ENCODE data around the gene KRTAP4-11.
"Not testable (repeated sequence)": the region's sequence is repeated elsewhere in the genome, so short reads cannot be mapped to it uniquely, and the experiment has no call there.

The KRTAP4-11 gene

GRCh38 chr17:41117846-41118386 is at the start of gene KRTAP4-11:
TSS of gene KRTAP4-11 (minus strand) at chr17:41118373. CDS start at chr17:41118315, 58 bp downstream.
- not testable (repeated sequence) for DNase-seq

GRCh38 chr17:41167561-41167960 is 49.4 kb upstream of the KRTAP4-11 start:
- no peak for DNase-seq

GRCh38 chr17:41163828-41164227 is 45.7 kb upstream of the KRTAP4-11 start:
- DNase-seq: no peak

- DNase-seq: no peak
Observed at GRCh38 chr17:41160648-41161047, 42.5 kb upstream of the KRTAP4-11 start, which contains the start of gene KRTAP4-4. TSS of gene KRTAP4-4 (minus strand) at chr17:41160748. CDS start at chr17:41160691, 57 bp downstream.

- not testable (repeated sequence) for DNase-seq
Observed at GRCh38 chr17:41160190-41160589, 42.0 kb upstream of the KRTAP4-11 start.

- DNase-seq: no peak
Observed at GRCh38 chr17:41153856-41154255, 35.7 kb upstream of the KRTAP4-11 start.

GRCh38 chr17:41151525-41151924 is 33.4 kb upstream of the KRTAP4-11 start:
- DNase-seq: no peak

GRCh38 chr17:41150026-41150425 is 31.9 kb upstream of the KRTAP4-11 start:
- DNase-seq: no peak

- no peak for DNase-seq
Observed at GRCh38 chr17:41149652-41149985, 31.4 kb upstream of the KRTAP4-11 start, which contains the start of gene KRTAP4-5. TSS of gene KRTAP4-5 (minus strand) at chr17:41149825. CDS start at chr17:41149767, 58 bp downstream.

GRCh38 chr17:41148971-41149651 is 30.9 kb upstream of the KRTAP4-11 start:
- not testable (repeated sequence) for DNase-seq

GRCh38 chr17:41147531-41148204 is 29.5 kb upstream of the KRTAP4-11 start:
- DNase-seq: no peak

- no peak for DNase-seq
Observed at GRCh38 chr17:41145261-41145660, 27.1 kb upstream of the KRTAP4-11 start.

GRCh38 chr17:41144846-41145245 is 26.7 kb upstream of the KRTAP4-11 start:
- no peak for DNase-seq

- DNase-seq: no peak
Observed at GRCh38 chr17:41141361-41141760, 23.2 kb upstream of the KRTAP4-11 start.

- DNase-seq: no peak
Observed at GRCh38 chr17:41140360-41141131, 22.4 kb upstream of the KRTAP4-11 start, which contains the start of gene KRTAP4-6. TSS of gene KRTAP4-6 (minus strand) at chr17:41140544. CDS start at chr17:41140487, 57 bp downstream.

- DNase-seq: not testable (repeated sequence)
Observed at GRCh38 chr17:41139865-41140264, 21.7 kb upstream of the KRTAP4-11 start.

- DNase-seq: no peak
Observed at GRCh38 chr17:41133880-41134735, 15.9 kb upstream of the KRTAP4-11 start.

GRCh38 chr17:41131979-41132378 is 13.8 kb upstream of the KRTAP4-11 start:
- DNase-seq: no peak

GRCh38 chr17:41127371-41127770 is 9.2 kb upstream of the KRTAP4-11 start:
- DNase-seq: no peak

- DNase-seq: no peak
Observed at GRCh38 chr17:41126412-41126811, 8.2 kb upstream of the KRTAP4-11 start.

- no peak for DNase-seq
Observed at GRCh38 chr17:41125064-41125463, 6.9 kb upstream of the KRTAP4-11 start.

GRCh38 chr17:41123991-41124371 is 5.8 kb upstream of the KRTAP4-11 start, which contains the start of gene KRTAP4-12:
TSS of gene KRTAP4-12 (minus strand) at chr17:41124182. CDS start at chr17:41124122, 60 bp downstream.
- not testable (repeated sequence) for DNase-seq

Measured in stimulated activated CD4-positive, alpha-beta T cell treated with anti-CD3 and anti-CD28 coated beads, Interleukin-2, amount 100 ng/mL, for 24 hours (primary cell).